Measurements from ENCODE around the gene TUFT1. TPM values are rescaled to one million over a fixed set of nuclear protein-coding genes. Genes with fewer than 3 reads are reported as not detected.
A peak's percentile ranks its signal among the peaks of the same experiment; 100 is the strongest.

The TUFT1 gene
- total and polyA plus RNA-seq, 2 of the 4 experiments (the other 2 are of a cell fraction), result 21.2 to 30.3 TPM

- no TSS peak for BruUV-seq (replicated peaks)
- peaks cover 15% of the 10 kb centered on the region for H3K27me3 ChIP-seq (ENCODE audit: control insufficient read depth, insufficient read depth, low read length)
- no peak overlapping the region for H2BK15ac ChIP-seq (ENCODE audit: low read depth, low read length)
- ATAC-seq (ENCODE audit: low read depth) (peak; percentile 48), DNase-seq (no peak)
- intact Hi-C loops (cut with micrococcal nuclease), result no loop called here
- H3K36me3 ChIP-seq (ENCODE audit: control insufficient read depth, insufficient read depth, low read length), result no peaks in the 10 kb centered on the region
- no peak overlapping the region for H3K4me3 ChIP-seq (ENCODE audit: insufficient read depth, low read depth, low read length)
- no peaks in the 10 kb centered on the region for H3K9me3 ChIP-seq (ENCODE audit: control insufficient read depth, insufficient read depth, low read length)
- no peak overlapping the region for H2BK5ac ChIP-seq (ENCODE audit: low read depth, low read length, poor library complexity, severe bottlenecking)
- H4K20me1 ChIP-seq (ENCODE audit: insufficient read depth, low read length), result no peaks in the 10 kb centered on the region
- no peak overlapping the region for H3K9ac ChIP-seq (ENCODE audit: low read depth, low read length)
- no peak overlapping the region for H3K14ac ChIP-seq (replicated peaks; ENCODE audit: low read depth, low read length)
- ChIA-PET CTCF (no interaction called here), POLR2A (ENCODE audit: unreplicated experiment) (interaction anchor here (0.6 kb wide), 1 partner anchor 9 kb away, joined by 6 read pairs; the partner anchor contains the start of gene CGN)
- WGBS, 2 experiments (ENCODE audit: extremely low coverage in 2 of 2, insufficient read length in 1 of 2), result no CpG with 5 or more reads among the region's 2 CpGs
- H2BK20ac ChIP-seq (ENCODE audit: low read depth, low read length), result no peak overlapping the region
- no peak overlapping the region for H4K5ac ChIP-seq (ENCODE audit: low read depth, low read length)
- H3K4ac ChIP-seq (ENCODE audit: low read depth, low read length), result no peak overlapping the region
- no peaks in the 10 kb centered on the region for H3K79me1 ChIP-seq (ENCODE audit: low read depth in 1 of 2, low read length in 2 of 2)
- H3K56ac ChIP-seq (ENCODE audit: extremely low read depth, insufficient read depth, low read length), result no peak overlapping the region
- H4K8ac ChIP-seq (ENCODE audit: low read depth in 2 of 2, low read length in 2 of 2), result no peak overlapping the region
- no peak overlapping the region for H2BK120ac ChIP-seq (ENCODE audit: low read depth, low read length)
- H3K4me1 ChIP-seq (ENCODE audit: control insufficient read depth, insufficient read depth, low read length), result peaks cover 5% of the 10 kb centered on the region; the same call in 1 of the 2 replicates
- H2AK9ac ChIP-seq (replicated peaks; ENCODE audit: low read depth, low read length, poor library complexity), result no peak overlapping the region
- H2AK5ac ChIP-seq (ENCODE audit: low read depth, low read length), result no peak overlapping the region
- no peak overlapping the region for H3K18ac ChIP-seq (ENCODE audit: low read depth, low read length)
- in situ Hi-C loops (cut with MboI; ENCODE audit: low sequenced_read_pairs), result no loop called here
- H3K27ac ChIP-seq (ENCODE audit: insufficient read depth, low read length), result no peak overlapping the region
- H4K91ac ChIP-seq (ENCODE audit: insufficient read depth, low read depth, low read length), result no peak overlapping the region
- H3K23ac ChIP-seq (ENCODE audit: low read depth, low read length), result no peak overlapping the region
- TF ChIP-seq RAD21 (IDR thresholded peaks at IDR 0.05; ENCODE audit: low read length) (no peak), CEBPB (IDR thresholded peaks at IDR 0.05; ENCODE audit: low read depth, low read length) (no peak), SMC3 (IDR thresholded peaks at IDR 0.05; ENCODE audit: low read depth, low read length) (no peak), MAFK (IDR thresholded peaks at IDR 0.05; ENCODE audit: low read depth, low read length) (no peak)
- dilution Hi-C loops (cut with HindIII; ENCODE audit: low sequenced_read_pairs, unreplicated experiment), result no loop called here
- H3K4me2 ChIP-seq (ENCODE audit: low read depth, low read length), result no peak overlapping the region
- H2AFZ ChIP-seq (replicated peaks; ENCODE audit: low read length, poor library complexity), result no peak overlapping the region
- H3K9me1 ChIP-seq (ENCODE audit: insufficient read depth, low read length), result no peaks in the 10 kb centered on the region
These were observed 20.4 kb upstream of the TUFT1 start for GRCh38 chr1:151519667-151520066.
